Measurements from ENCODE around the gene SLC26A1.

Gene SLC26A1

GRCh38 chr4:995311-996026 is 2.3 kb upstream of the SLC26A1 start:
- Histone ChIP-seq H3K27me3 (ENCODE audit: control insufficient read depth, insufficient read depth, low read length) (peaks cover 46% of the 10 kb centered on the region), H3K9ac (ENCODE audit: low read depth, low read length) (no peak overlapping the region), H3K27ac (ENCODE audit: low read depth, low read length) (no peak overlapping the region), H3K9me3 (ENCODE audit: control insufficient read depth, insufficient read depth, low read length) (no peaks in the 10 kb centered on the region), H3K36me3 (ENCODE audit: control insufficient read depth, insufficient read depth, low read length) (no peaks in the 10 kb centered on the region), H3K4me1 (ENCODE audit: control insufficient read depth, insufficient read depth, low read length) (no peaks in the 10 kb centered on the region), H3K4me3 (ENCODE audit: low read depth, low read length) (no peak overlapping the region)

- Histone ChIP-seq H3K36me3 (ENCODE audit: control insufficient read depth, insufficient read depth, low read length) (no peaks in the 10 kb centered on the region), H3K4me3 (ENCODE audit: low read depth, low read length) (no peak overlapping the region), H3K27me3 (ENCODE audit: control insufficient read depth, insufficient read depth, low read length) (peaks cover 20% of the 10 kb centered on the region), H3K9ac (ENCODE audit: low read depth, low read length) (no peak overlapping the region), H3K4me1 (ENCODE audit: control insufficient read depth, insufficient read depth, low read length) (no peaks in the 10 kb centered on the region), H3K27ac (ENCODE audit: low read depth, low read length) (peak overlapping the region; percentile 37), H3K9me3 (ENCODE audit: control insufficient read depth, insufficient read depth, low read length) (no peaks in the 10 kb centered on the region)
Observed at GRCh38 chr4:992297-993110, 700 bp downstream of the SLC26A1 start.

- no peaks in the 10 kb centered on the region for H3K36me3 ChIP-seq (ENCODE audit: control insufficient read depth, insufficient read depth, low read length)
- no peak overlapping the region for H3K4me3 ChIP-seq (ENCODE audit: low read depth, low read length)
- peaks cover 13% of the 10 kb centered on the region for H3K27me3 ChIP-seq (ENCODE audit: control insufficient read depth, insufficient read depth, low read length)
- H3K9me3 ChIP-seq (ENCODE audit: control insufficient read depth, insufficient read depth, low read length), result no peaks in the 10 kb centered on the region
- no peaks in the 10 kb centered on the region for H3K4me1 ChIP-seq (ENCODE audit: control insufficient read depth, insufficient read depth, low read length)
- no peak overlapping the region for H3K27ac ChIP-seq (ENCODE audit: low read depth, low read length)
- no peak overlapping the region for H3K9ac ChIP-seq (ENCODE audit: low read depth, low read length)
Observed at GRCh38 chr4:991451-992296, 1.5 kb downstream of the SLC26A1 start.

GRCh38 chr4:990746-991367 is 2.3 kb downstream of the SLC26A1 start:
- H3K27me3 ChIP-seq (ENCODE audit: control insufficient read depth, insufficient read depth, low read length), result peaks cover 12% of the 10 kb centered on the region
- no peak overlapping the region for H3K4me3 ChIP-seq (ENCODE audit: low read depth, low read length)
- H3K9me3 ChIP-seq (ENCODE audit: control insufficient read depth, insufficient read depth, low read length), result no peaks in the 10 kb centered on the region
- no peaks in the 10 kb centered on the region for H3K36me3 ChIP-seq (ENCODE audit: control insufficient read depth, insufficient read depth, low read length)
- no peak overlapping the region for H3K27ac ChIP-seq (ENCODE audit: low read depth, low read length)
- H3K9ac ChIP-seq (ENCODE audit: low read depth, low read length), result no peak overlapping the region
- peaks cover 5% of the 10 kb centered on the region; the same call in 1 of the 2 replicates for H3K4me1 ChIP-seq (ENCODE audit: control insufficient read depth, insufficient read depth, low read length)

- H3K27ac ChIP-seq (ENCODE audit: low read depth, low read length), result no peak overlapping the region
- no peak overlapping the region for H3K4me3 ChIP-seq (ENCODE audit: low read depth, low read length)
- H3K36me3 ChIP-seq (ENCODE audit: control insufficient read depth, insufficient read depth, low read length), result no peaks in the 10 kb centered on the region
- H3K27me3 ChIP-seq (ENCODE audit: control insufficient read depth, insufficient read depth, low read length), result peaks cover 14% of the 10 kb centered on the region
- no peak overlapping the region for H3K9ac ChIP-seq (ENCODE audit: low read depth, low read length)
- H3K9me3 ChIP-seq (ENCODE audit: control insufficient read depth, insufficient read depth, low read length), result no peaks in the 10 kb centered on the region
- peaks cover 9% of the 10 kb centered on the region; the same call in 1 of the 2 replicates for H3K4me1 ChIP-seq (ENCODE audit: control insufficient read depth, insufficient read depth, low read length)
Observed at GRCh38 chr4:989722-990471, 3.3 kb downstream of the SLC26A1 start.

GRCh38 chr4:988726-989721 is 4.2 kb downstream of the SLC26A1 start:
- no peaks in the 10 kb centered on the region for H3K36me3 ChIP-seq (ENCODE audit: control insufficient read depth, insufficient read depth, low read length)
- H3K4me3 ChIP-seq (ENCODE audit: low read depth, low read length), result no peak overlapping the region
- H3K4me1 ChIP-seq (ENCODE audit: control insufficient read depth, insufficient read depth, low read length), result peaks cover 9% of the 10 kb centered on the region; the same call in 1 of the 2 replicates

GRCh38 chr4:987624-988513 is 5.3 kb downstream of the SLC26A1 start:
- H3K27me3 ChIP-seq (ENCODE audit: control insufficient read depth, insufficient read depth, low read length), result peaks cover 14% of the 10 kb centered on the region
- no peak overlapping the region for H3K27ac ChIP-seq (ENCODE audit: low read depth, low read length)
- peaks cover 9% of the 10 kb centered on the region; the same call in 1 of the 2 replicates for H3K4me1 ChIP-seq (ENCODE audit: control insufficient read depth, insufficient read depth, low read length)
- H3K9ac ChIP-seq (ENCODE audit: low read depth, low read length), result no peak overlapping the region
- H3K4me3 ChIP-seq (ENCODE audit: low read depth, low read length), result peak overlapping the region; percentile 60; the same call in 1 of the 2 replicates
- no peaks in the 10 kb centered on the region for H3K36me3 ChIP-seq (ENCODE audit: control insufficient read depth, insufficient read depth, low read length)
- no peaks in the 10 kb centered on the region for H3K9me3 ChIP-seq (ENCODE audit: control insufficient read depth, insufficient read depth, low read length)

More at GRCh38 chr4:988726-989721, 4.2 kb downstream of the SLC26A1 start:
- peaks cover 14% of the 10 kb centered on the region for H3K27me3 ChIP-seq (ENCODE audit: control insufficient read depth, insufficient read depth, low read length)
- no peak overlapping the region for H3K27ac ChIP-seq (ENCODE audit: low read depth, low read length)
- no peaks in the 10 kb centered on the region for H3K9me3 ChIP-seq (ENCODE audit: control insufficient read depth, insufficient read depth, low read length)
- no peak overlapping the region for H3K9ac ChIP-seq (ENCODE audit: low read depth, low read length)

- Histone ChIP-seq H3K27me3 (ENCODE audit: control insufficient read depth, insufficient read depth, low read length) (peaks cover 14% of the 10 kb centered on the region), H3K36me3 (ENCODE audit: control insufficient read depth, insufficient read depth, low read length) (no peaks in the 10 kb centered on the region), H3K4me3 (ENCODE audit: low read depth, low read length) (peak within 1 kb of the TSS; percentile 60), H3K27ac (ENCODE audit: low read depth, low read length) (no peak within 1 kb of the TSS), H3K9me3 (ENCODE audit: control insufficient read depth, insufficient read depth, low read length) (no peaks in the 10 kb centered on the region), H3K9ac (ENCODE audit: low read depth, low read length) (no peak within 1 kb of the TSS), H3K4me1 (ENCODE audit: control insufficient read depth, insufficient read depth, low read length) (peaks cover 9% of the 10 kb centered on the region; the same call in 1 of the 2 replicates)
Observed at GRCh38 chr4:986879-987623, 6.2 kb downstream of the SLC26A1 start, which contains the start of gene IDUA. TSS of gene IDUA (plus strand) at chr4:987044. CDS start at chr4:987085, 41 bp downstream.

All from HUES48 (cell line).